Subcutaneous adipose tissue (tissue), 4 donors: ENCODE data around the gene TIRAP. TPM values are rescaled to one million over a fixed set of nuclear protein-coding genes. Genes with fewer than 3 reads are reported as not detected.

Experiments
- CTCF ChIP-seq: fragments of 450-650 bp; IDR thresholded peaks from one replicate; pipeline ENCODE4 v1.5.1; 2016; ENCODE audit warnings: low read depth, mild to moderate bottlenecking, control low read depth, antibody characterized with exemption, moderate library complexity
- total RNA-seq, 4 donors: library from RNA; depleted of rRNA; stranded (reverse); fragments of >200 nt; gene quantifications; one replicate each; pipeline ENCODE4 v1.1.0, GENCODE V29; 2016

Gene TIRAP
- total RNA-seq, 4 donors from 2014 or later, result 7.7 to 14.3 (median 9.3) TPM

GRCh38 chr11:126257764-126258163 lies 25.1 kb upstream of the TIRAP start:
- no peak for TF ChIP-seq CTCF

GRCh38 chr11:126262216-126262615 lies 20.7 kb upstream of the TIRAP start:
- TF ChIP-seq CTCF, result no peak

- no peak for TF ChIP-seq CTCF
Observed at GRCh38 chr11:126263489-126263888, 19.4 kb upstream of the TIRAP start.

- TF ChIP-seq CTCF, result no peak
Observed at GRCh38 chr11:126265811-126266210, 17.1 kb upstream of the TIRAP start.

- no peak for TF ChIP-seq CTCF
Observed at GRCh38 chr11:126267650-126268049, 15.2 kb upstream of the TIRAP start.

GRCh38 chr11:126268361-126268707 lies 14.6 kb upstream of the TIRAP start:
- no peak for TF ChIP-seq CTCF

- TF ChIP-seq CTCF, result no peak
Observed at GRCh38 chr11:126268708-126269579, 13.9 kb upstream of the TIRAP start, which contains the start of the genes FOXRED1 and SRPRA. Gene FOXRED1 (plus strand): TSS chr11:126269154. CDS start chr11:126269207, 53 bp downstream. Gene SRPRA (minus strand): TSS chr11:126268895. CDS start chr11:126268804, 91 bp downstream.
